ENCODE measurements around the gene EVI2B. TPM values are rescaled to one million over a fixed set of nuclear protein-coding genes. Genes with fewer than 3 reads are reported as not detected.

The EVI2B gene
- total RNA-seq, 1 experiment from 2014 or later = 0.20 TPM

- TF ChIP-seq REST (IDR thresholded peaks at IDR 0.05; ENCODE audit: low read depth) (no peak), MAX (IDR thresholded peaks at IDR 0.05) (no peak), TCF7L2 (IDR thresholded peaks at IDR 0.05; ENCODE audit: borderline replicate concordance, extremely low read depth, insufficient read depth, insufficient read length) (no peak), CBX3 (IDR thresholded peaks at IDR 0.05; ENCODE audit: low read depth) (no peak), SIN3A (IDR thresholded peaks at IDR 0.05; ENCODE audit: low read depth) (no peak), RAD21 (IDR thresholded peaks at IDR 0.05; ENCODE audit: low read depth) (no peak)
Observed at GRCh38 chr17:31275116-31275515, 38.7 kb downstream of the EVI2B start (continued).

- Histone ChIP-seq H3K36me3 (ENCODE audit: control insufficient read depth in 1 of 2, insufficient read depth in 2 of 2, low read length in 2 of 2) (no peaks in the 10 kb centered on the region), H3K27ac (ENCODE audit: low read depth, low read length) (no peak overlapping the region)
- CTCF ChIA-PET = no interaction called here
Observed at GRCh38 chr17:31274252-31274651, 39.6 kb downstream of the EVI2B start.

More at GRCh38 chr17:31274252-31274651, 39.6 kb downstream of the EVI2B start:
- Histone ChIP-seq H3K4me2 (ENCODE audit: low read length) (no peak overlapping the region), H3K9ac (ENCODE audit: low read length) (no peak overlapping the region), H3K27me3 (ENCODE audit: insufficient read depth, low read length) (no peaks in the 10 kb centered on the region), H3K4me1 (ENCODE audit: control insufficient read depth in 1 of 2, insufficient read depth in 2 of 2, low read length in 2 of 2) (peaks cover 8 to 11% of the 10 kb centered on the region in 2 experiments), H3K4me3 (replicated peaks in 1 of 2; ENCODE audit: low read depth in 1 of 2, low read length in 2 of 2) (no peak overlapping the region), H4K20me1 (ENCODE audit: insufficient read depth) (no peaks in the 10 kb centered on the region), H3K9me3 (ENCODE audit: control insufficient read depth in 1 of 2, insufficient read depth in 1 of 2, low read depth in 1 of 2, low read length in 2 of 2) (no peaks in the 10 kb centered on the region), H3K79me2 (ENCODE audit: insufficient read depth, low read length) (no peaks in the 10 kb centered on the region), H3K9me2 (ENCODE audit: insufficient read depth) (peaks cover 4% of the 10 kb centered on the region; the same call in 1 of the 2 replicates), H2AFZ (ENCODE audit: low read depth, low read length, poor library complexity, severe bottlenecking) (no peak overlapping the region)
- TF ChIP-seq POLR2A (IDR thresholded peaks at IDR 0.05; ENCODE audit: borderline replicate concordance, extremely low read depth, insufficient read depth, insufficient read length) = no peak
- no peak for TF ChIP-seq SP1 (IDR thresholded peaks at IDR 0.05; ENCODE audit: low read depth)
- no peak for TF ChIP-seq CBX3 (IDR thresholded peaks at IDR 0.05; ENCODE audit: low read depth)
- TF ChIP-seq REST (IDR thresholded peaks at IDR 0.05; ENCODE audit: low read depth) = no peak
- TF ChIP-seq EGR1 (IDR thresholded peaks at IDR 0.05; ENCODE audit: low read depth) = no peak
- no peak for TF ChIP-seq ATF3 (IDR thresholded peaks at IDR 0.05)
- TF ChIP-seq EZH2 (IDR thresholded peaks at IDR 0.05) = no peak
- TF ChIP-seq FOSL1 (IDR thresholded peaks at IDR 0.05; ENCODE audit: low read depth) = no peak
- TF ChIP-seq SIN3A (IDR thresholded peaks at IDR 0.05; ENCODE audit: low read depth) = no peak
- TF ChIP-seq ZNF274 (IDR thresholded peaks at IDR 0.05; ENCODE audit: low read depth, low read length) = no peak
- TF ChIP-seq POLR2AphosphoS5 (IDR thresholded peaks at IDR 0.05; ENCODE audit: low read depth, low read length) = no peak
- no peak for TF ChIP-seq RAD21 (IDR thresholded peaks at IDR 0.05; ENCODE audit: low read depth)
- POLR2A ChIA-PET = no interaction called here
- no peak for ATAC-seq
- RAD21 ChIA-PET (ENCODE audit: low non-redundant PET in 1 of 2, low total read pairs in 2 of 2, uncharacterized antibody in 2 of 2, unreplicated experiment in 2 of 2) = no interaction called here
- intact Hi-C loops (cut with micrococcal nuclease) = no loop called here
- no peak for DNase-seq (ENCODE audit: low read depth, low spot score)
- no TSS peak for BruUV-seq (replicated peaks)
